GM21381 (cell line): ENCODE results near the gene LYRM7.
"Not testable (repeated sequence)": the region's sequence is repeated elsewhere in the genome, so short reads cannot be mapped to it uniquely, and the experiment has no call there.

Experiments used
- ATAC-seq: cut with Tn5 transposase; IDR thresholded peaks from one replicate; pipeline ENCODE4 v1.9.1; 2021; ENCODE audit warnings: mild to moderate bottlenecking, moderate library complexity; ENCODE audit not compliant: unreplicated experiment

Gene LYRM7

DNA sequence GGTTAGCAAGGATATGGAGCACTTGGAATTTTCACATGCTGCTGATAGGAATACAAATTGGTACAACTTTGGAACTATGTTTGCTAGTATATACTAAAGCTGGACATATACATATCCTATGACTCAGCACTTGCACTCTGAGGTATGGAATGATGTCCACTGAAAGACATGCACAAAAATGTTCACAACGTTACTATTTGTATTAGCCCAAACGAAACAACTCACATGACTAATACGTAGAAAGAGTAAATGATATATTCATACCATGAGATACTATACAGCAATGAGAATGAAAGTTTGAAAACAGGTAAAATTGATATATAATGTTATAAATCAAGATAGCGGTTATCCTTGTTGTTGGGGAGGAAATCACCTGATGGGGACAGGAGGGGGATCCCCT, 47.6 kb downstream of the LYRM7 start:
- ATAC-seq: peak; percentile 57

DNA sequence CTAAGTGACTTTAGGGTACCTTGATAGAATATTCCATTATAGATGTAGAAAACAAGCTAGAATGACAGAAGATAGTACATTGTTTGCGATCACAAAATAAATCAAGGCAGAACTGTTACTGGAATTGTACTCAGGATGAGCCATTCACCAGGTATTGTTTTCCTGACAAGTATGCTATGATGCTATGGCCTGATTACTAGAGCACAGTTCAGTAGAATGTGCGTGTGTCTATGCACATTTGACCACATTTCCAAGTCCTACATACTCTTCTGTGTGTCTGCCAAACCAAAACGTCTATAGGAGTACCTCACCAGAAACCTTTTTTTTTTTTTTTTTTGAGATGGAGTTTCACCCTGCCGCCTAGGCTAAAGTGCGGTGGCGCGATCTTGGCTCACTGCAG, 49.8 kb downstream of the LYRM7 start:
- ATAC-seq: no peak

DNA sequence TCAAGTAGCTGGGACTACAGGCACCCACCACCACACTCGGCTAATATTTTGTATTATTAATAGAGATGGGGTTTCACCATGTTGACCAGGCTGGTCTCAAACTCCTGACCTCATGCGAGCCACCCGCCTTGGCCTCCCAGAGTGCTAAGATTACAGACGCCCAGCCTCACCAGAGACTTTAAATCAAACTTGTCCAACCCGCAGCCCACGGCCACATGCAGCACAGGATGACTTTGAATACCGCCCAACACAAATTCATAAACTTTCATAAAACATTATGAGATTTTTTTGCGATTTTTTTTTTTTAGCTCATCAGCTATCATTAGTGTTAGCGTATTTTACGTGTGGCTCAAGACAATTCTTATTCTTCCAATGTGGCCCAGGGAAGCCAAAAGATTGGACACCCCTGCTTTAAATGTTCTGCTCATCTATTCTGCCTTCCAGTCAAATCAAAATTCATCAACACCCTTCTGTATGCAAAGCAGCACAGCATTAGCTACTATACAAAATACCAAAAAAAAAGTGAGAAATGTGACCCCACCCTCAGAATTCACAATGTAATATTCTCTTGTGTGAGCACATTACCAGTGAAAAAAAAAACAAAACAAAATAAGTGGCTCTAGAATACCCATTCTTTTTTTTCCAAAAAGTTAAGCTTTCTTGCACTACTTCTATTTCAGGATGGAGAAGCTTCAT, 50.4 kb downstream of the LYRM7 start:
- ATAC-seq: no peak

DNA sequence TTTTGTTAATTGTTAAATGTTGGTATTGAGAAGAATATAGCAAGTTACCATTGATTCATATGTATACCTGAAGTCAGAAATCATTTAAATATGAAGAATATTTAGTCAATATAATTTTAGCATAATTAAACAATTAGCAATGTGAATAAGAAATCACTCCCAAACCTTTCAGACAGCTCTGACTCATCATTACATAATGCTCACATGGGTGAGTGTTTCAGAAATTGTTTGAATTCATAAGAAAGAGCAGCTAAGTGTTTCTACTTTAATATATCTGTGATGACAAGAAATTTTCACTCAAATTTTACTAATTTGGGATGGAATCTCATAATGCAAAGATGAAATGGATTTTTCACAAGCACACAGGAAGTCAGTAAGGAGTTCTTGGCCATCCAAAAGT, 51.1 kb downstream of the LYRM7 start:
- ATAC-seq: no peak

DNA sequence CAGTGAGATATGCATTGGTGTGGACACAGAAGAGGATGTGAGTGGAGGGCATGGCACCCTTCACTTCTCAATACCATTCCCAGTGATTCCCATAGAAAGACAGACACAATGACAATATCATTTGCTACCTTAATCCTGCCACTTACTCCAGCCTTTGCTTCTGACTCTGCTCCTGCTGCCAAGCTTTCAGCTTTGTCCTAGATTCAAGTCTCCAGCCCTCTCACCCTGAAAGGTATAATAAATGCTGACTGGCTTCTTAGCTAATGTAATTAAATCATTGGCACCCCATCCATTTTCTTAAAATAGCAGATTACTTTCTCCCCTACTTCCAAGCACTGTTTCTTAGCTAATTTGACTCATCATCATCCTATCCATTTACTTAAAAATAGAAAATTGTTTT, 52.0 kb downstream of the LYRM7 start:
- ATAC-seq: no peak

DNA sequence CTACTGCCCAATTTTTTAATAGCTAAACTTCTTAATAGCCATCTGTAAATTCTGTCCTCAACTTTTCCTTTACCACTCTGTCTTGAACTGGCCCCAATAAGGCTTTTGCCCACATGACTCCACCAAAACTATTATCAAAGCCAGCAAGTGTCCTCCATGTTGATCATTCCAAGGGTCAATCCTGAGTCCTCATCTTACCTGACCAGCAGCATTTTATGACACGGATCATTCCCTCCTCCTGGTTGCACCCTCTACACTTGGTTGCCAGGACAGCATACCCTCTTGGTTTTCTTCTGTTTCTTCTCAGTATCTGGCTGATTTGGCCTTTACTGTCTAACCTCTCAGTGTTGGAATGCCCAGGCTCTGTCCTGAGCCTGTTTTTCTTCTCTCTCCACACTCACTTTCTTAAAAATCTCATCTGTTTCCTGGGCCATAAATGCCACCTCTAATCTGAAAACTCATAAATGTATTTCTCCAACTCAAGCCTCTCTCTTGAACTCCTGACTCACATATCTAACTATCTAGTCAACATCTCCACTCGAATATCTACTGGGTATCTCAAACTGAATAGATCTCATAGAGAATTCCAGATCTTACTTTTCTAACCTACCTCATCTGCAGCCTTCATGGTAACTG, 53.1 kb downstream of the LYRM7 start:
- no peak for ATAC-seq

DNA sequence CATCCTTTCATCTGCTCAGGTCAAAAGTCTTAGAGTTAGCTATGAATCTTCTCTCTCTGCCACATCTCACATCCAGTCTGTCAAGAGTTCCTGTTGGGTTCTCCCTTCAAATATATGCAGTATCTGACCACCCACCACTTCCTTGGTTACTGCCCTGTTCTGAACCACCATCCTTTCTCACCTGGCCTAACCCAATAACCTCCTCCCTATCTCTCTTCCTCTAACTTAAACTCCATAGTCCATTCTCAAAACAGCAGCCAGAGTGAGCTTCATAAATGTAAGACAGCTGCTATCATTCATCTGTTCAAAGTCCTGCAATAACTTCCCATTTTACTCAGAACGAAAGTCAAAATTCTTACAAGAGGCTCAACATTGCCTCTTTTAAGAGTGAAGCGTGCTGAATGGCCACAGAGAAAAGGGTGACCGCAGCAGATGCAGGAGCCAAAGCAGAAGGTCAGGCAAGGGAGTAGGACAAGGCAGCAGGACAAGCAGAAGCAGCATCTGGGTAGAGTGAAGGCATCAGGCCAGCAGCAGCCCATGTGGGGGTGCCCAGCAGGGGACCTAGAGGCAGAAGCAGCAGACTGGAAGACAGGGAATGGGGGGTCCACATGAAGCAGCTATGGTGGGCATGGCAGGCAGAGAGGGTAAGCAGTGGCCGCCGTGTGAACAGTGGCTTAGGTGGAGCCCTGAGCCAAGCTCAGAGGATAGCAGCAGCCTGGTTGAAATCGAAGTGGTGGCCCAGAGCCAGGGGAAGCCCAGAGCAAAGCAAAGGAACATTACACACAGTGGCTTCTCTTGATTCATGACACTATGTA, 53.9 kb downstream of the LYRM7 start:
- peak; percentile 82 for ATAC-seq

DNA sequence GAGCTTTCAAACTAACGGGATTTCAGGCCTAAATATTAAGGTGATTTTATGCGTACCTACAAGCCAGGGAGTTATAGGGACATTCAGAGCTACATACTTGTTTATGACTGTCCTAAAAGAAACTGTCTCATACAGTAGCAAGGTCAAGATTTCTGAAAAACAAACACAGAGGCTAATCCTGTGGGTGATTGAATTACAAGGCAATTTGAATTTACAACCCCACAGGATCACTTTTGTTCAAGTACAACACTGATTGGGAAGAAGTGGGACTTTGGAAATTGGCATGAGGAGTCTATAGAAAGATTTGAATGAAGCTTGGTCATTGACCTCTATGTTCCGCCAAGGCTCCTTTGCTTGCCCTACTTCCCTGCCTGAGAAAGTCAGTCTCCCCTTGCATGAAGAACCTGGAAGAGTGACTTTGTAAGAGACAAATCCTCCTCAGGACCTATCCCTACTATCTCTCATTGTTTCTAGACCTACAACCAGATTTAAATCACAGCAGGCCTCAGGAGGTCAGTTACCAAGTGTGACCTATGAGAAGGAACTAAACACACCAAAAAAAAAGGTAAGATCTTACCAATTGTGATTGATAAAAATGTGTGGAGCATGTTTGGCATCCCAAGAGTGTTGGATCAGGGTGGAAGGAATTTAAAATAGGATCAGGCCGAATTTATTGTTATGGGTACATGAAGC, 54.7 kb downstream of the LYRM7 start:
- ATAC-seq: no peak

DNA sequence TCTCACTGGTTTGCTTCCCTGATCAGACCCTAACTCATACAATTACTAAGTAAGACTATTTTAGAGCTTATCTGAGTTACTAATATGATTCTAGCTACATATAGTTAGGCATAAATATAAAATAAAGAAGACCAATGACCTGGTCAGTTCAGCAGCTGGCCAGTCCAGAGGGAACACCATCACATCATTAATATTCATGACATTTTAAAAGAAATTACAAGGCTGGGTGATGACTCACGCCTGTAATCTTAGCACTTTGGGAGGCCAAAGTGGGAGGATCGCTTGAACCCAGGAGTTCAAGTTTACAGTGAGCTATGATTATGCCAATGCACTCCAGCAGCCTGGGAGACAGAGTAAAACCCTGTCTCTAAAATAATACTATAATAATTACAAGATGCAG, 56.2 kb downstream of the LYRM7 start:
- no peak for ATAC-seq

DNA sequence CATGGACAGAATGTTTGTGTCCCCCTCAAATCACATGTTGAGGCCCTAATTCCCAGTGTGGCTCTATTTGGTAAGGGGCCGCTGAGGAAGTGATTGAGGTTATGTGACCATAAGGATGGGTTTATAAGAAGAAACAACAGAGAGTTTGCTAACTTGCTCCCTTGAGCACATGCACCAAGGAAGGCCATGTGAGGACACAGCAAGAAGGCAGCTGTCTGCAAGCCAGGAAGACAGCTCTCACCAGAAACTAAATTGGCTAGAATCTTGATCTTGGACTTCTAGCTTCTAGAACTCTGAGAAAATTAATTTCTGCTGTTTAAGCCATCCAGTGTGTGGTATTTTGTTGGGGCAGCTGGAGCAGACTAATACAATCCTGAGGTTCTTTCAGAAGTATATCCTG, 57.9 kb downstream of the LYRM7 start:
- no peak for ATAC-seq

DNA sequence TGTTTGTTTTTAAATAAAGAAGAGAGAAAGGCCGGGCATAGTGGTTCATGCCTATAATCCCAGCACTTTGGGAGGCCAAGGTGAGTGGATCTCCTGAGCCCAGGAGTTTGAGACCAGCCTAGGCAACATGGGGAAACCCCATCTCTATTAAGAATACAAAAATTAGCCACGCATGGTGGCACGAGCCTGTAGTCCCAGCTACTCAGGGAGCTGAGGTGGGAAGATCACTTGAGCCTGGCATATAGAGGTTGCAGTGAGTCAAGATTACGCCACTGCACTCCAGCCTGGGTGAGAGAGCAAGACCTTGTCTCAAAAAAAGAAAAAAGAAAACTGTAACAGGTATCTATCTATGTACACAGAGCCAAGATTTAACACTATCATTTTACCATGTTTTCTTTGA, 58.9 kb downstream of the LYRM7 start:
- ATAC-seq: no peak

DNA sequence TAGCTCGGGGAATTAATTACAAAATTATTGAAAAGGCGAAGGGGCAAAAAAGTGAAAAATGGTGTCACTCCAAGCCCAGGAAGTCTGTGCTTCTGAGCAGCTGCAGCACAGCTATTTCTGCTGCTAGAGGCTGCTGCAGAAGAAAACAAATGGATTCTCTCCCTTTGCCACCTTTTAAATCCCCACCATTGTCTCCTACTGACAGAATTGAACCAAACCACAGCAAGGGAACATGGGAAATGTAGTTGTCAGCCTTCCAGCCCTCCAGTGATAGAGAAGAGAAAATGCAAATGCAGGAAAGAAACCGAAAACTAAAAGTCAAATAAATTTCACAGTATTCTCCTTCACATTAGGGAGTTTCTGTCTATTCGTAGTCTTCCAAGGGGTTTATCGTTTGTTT, 59.7 kb downstream of the LYRM7 start:
- ATAC-seq: peak; percentile 79

DNA sequence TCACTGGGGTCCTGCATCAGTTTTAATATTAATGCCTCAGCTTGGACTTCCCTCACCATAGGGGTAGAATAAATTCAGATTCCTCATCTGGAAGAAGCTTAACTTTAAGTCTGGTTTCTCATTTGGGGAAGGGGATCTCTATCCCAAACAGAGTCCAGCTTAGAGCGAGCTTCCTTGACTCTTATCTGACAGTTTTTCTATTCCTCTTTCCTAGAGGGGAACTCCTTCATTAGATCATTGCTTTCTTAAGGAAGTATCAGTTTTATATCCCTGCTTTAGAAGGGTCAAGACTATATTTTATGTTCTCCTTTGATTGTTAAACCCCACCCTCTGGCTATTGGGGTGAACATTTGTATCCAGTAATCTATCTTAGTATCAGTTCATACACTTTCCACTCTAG, 68.9 kb downstream of the LYRM7 start:
- ATAC-seq: no peak

DNA sequence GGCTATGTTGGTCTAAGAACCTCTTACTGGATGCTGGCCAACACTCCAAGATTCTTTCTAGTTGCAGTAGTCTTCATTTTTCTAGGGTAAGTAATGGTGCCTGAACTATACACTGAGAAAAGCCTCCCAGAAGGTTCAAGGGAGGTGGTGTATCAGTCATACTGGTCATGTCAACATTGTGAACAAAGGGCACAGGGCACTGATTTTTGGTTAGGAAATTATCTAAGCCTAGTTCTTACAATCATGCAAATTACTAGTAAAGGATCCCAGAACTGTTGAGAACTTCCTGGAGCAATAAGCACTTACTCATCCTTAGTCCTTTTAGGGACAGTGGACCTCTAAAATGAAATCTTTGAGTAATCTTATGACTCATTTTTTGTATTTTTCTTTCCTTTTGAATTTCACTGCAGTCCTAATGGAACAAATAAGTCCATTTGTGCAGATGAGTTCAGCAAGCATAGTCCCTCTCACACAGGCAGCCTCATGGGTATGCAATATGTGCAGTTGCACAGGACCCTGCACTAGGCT, 72.0 kb downstream of the LYRM7 start:
- no peak for ATAC-seq

DNA sequence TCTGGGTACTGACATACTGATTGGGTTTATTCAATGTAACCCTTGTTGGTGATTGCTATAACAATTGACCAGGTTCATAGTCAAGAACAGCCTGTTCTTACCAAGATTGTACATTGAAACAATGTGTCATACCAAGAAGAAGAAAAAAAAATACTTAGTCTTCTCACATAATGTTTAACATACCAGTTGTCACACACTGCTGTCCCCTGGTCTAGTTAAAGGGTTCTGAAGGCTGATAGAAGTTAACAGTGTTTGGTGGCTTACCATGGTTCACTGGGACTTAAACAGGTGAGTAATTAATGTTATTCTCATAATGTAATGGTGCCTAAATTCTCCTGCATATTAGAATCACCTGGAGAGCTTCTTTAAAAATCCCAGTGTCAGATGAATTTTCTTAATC, 74.6 kb downstream of the LYRM7 start:
- ATAC-seq: no peak

DNA sequence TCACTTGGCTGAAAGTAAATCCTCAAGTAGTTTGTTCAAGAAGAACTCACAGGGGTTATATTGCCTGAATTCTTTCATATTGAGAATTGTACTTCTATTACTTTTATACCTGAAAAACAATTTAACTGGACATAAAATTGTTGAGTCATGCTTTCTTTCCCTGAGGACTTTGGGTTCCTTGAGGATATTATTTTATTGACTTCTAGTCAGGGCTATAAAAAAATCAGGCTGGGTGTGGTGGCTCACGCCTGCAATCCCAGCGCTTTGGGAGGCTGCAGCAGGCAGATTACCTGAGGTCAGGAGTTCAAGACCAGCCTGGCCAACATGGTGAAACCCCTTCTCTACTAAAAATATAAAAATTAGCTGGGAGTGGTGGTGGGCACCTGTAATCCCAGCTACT, 75.2 kb downstream of the LYRM7 start:
- no peak for ATAC-seq

DNA sequence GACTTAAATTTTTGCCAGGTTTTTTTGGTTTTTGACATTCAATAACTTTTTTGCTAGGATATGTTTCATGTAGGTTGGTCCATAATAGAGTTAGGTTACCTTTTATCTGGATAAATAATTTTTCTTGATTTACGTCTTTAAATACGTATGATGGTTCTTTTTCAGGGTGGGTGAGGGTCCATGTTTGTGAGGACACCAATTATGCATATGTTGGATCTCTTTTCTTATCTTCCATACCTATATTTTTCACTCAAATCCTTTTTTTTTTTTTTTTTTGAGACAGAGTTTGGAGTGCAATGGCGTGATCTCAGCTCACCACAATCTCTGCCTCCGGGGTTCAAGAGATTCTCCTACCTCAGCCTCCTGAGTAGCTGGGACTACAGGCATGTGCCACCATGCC, 75.8 kb downstream of the LYRM7 start:
- ATAC-seq: no peak

DNA sequence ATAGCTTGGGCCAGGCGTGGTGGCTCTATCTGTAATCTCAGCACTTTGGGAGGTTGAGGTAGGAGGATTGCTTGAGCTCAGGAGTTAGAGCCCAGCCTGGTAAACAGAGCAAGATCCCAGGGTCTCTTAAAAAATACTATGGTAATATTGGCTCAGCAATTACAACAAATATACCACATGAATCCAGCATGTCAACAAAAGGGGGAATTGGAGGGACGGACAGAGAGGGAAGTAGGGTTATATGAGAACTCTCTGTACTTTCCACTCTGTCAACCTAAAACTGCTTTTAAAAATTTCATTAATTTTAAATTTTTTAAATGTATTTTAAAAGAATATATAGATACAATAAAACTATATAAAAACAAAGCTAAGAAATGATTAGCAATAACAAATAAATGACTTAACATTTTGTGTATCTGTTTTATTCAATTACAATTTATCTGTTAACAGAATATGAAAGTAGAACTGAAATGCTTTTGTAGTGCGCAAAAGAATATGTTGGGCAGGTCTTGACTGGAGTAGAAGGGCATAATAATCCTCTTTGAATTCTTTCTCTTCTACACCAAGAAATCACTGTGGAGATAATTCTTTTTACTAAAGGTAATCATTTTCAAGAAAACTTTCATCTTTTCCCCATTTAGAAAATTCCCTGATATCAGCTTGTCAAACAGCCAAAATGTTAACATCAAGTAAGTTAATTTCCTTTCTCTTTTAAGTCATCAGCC, 80.2 kb downstream of the LYRM7 start:
- ATAC-seq: no peak

DNA sequence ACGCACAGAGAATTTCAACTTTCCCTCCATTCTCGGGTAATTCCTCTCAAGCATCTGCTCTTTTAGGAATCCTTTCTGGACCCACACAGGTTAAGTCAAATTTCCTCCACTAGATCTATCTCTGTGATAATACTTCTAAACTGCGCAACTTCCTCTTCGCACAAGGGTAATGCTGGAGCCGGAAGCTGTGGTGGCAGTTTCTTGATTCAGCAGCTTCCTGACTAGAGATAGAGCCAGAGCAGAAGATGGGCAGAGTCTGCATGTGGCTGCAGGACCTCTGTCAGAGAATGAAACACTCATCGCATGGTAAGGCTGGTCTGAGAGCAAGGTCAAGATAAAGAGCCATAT, 82.1 kb downstream of the LYRM7 start:
- peak; percentile 84 for ATAC-seq

DNA sequence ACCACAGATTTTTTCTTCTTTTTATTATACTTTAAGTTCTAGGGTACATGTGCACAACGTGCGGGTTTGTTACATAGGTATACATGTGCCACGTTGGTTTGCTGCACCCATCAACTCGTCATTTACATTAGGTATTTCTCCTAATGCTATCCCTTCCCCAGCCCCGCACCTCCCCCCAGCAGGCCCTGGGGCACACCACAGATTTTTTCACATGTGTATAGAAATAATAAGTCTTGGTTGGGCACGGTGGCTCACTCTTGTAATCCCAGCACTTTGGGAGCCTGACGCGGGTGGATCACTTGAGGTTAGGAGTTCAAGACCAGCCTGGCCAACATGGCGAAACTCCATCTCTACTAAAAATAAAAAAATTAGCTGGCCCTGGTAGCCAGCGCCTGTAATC, 83.3 kb downstream of the LYRM7 start:
- ATAC-seq: not testable (repeated sequence)

DNA sequence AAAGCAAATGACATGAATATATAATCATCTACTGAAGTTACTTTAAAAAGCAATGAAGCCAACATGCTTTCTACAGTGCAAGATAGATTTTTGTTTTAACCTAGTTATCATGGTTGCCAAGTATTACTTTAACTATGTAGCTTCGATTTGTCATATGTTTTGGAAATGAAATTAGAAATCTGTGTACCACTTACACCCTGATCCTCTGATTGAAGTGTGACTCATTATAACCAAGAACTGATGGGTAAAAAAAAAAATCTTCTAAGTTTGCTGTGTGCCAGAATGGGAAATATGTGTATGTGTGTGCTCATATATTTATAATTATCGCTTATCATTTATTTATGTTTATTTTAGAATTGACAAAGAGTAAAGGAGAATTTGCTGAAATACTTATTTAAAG, 84.0 kb downstream of the LYRM7 start:
- no peak for ATAC-seq
